ENCODE data around the gene RPP14. TPM values are rescaled to one million over a fixed set of nuclear protein-coding genes. Genes with fewer than 3 reads are reported as not detected.

RPP14 gene
- total and polyA plus RNA-seq, 10 of the 15 experiments (the other 5 are each of a cell fraction or from before 2014, with no cell fraction given): 9.1 to 21.2 (median 12.7) TPM

DNA sequence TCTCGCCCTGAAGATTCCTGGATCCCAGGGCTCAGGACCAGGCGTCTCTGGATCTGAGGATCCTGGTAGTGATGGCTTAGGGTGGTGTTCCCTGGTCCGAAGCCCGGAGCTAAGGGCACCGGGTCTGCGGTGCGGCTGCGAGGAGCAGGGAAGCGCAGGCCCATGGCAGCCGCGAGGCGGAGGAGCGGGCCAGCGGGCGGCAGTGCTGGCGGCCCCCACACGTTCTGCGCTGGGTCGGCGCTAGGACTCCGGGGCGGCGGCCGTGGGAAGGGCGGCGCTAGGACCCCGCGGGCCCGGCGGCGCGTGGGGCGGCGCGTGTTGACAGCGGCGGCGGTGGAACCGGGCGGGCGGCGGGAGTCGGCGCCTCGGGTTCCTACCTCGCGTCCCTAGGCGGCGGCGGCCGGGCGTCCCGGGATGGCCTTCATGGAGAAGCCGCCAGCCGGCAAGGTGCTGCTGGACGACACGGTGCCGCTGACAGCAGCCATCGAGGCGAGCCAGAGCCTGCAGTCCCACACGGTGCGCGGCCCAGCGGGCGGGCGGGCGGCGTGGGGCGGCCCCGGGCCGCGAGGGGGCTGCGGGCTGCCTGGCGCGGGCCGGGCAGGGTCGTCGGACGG is 26.6 kb downstream of the RPP14 start, which contains the start of gene PXK (continued):
- no peak for TF ChIP-seq IRF4 (IDR thresholded peaks at IDR 0.05; ENCODE audit: low read depth, low read length)
- TF ChIP-seq SRF (IDR thresholded peaks at IDR 0.05; ENCODE audit: low read depth in 2 of 2, low read length in 2 of 2): 0 out of 4 replicates have a peak, but pooled peaks of 1 of the 2 experiments have one; percentile 52
- TF ChIP-seq RFX5 (IDR thresholded peaks at IDR 0.05; ENCODE audit: low read depth, low read length): no peak
- TF ChIP-seq FOS (IDR thresholded peaks at IDR 0.05; ENCODE audit: borderline replicate concordance, extremely low read depth, insufficient read length): no peak
- TF ChIP-seq RB1 (IDR thresholded peaks at IDR 0.05; ENCODE audit: borderline replicate concordance): peak; percentile 97
- TF ChIP-seq SREBF1 (IDR thresholded peaks at IDR 0.05; ENCODE audit: low read length): no peak
- peak; percentile 100 for TF ChIP-seq LARP7 (IDR thresholded peaks at IDR 0.05)
- TF ChIP-seq POU2F2 (IDR thresholded peaks at IDR 0.05; ENCODE audit: borderline replicate concordance, low read depth, low read length): peak; percentile 58; the same call in 2 of the 3 replicates
- TF ChIP-seq, protein P1, sequence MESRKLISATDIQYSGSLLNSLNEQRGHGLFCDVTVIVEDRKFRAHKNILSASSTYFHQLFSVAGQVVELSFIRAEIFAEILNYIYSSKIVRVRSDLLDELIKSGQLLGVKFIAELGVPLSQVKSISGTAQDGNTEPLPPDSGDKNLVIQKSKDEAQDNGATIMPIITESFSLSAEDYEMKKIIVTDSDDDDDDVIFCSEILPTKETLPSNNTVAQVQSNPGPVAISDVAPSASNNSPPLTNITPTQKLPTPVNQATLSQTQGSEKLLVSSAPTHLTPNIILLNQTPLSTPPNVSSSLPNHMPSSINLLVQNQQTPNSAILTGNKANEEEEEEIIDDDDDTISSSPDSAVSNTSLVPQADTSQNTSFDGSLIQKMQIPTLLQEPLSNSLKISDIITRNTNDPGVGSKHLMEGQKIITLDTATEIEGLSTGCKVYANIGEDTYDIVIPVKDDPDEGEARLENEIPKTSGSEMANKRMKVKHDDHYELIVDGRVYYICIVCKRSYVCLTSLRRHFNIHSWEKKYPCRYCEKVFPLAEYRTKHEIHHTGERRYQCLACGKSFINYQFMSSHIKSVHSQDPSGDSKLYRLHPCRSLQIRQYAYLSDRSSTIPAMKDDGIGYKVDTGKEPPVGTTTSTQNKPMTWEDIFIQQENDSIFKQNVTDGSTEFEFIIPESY (IDR thresholded peaks at IDR 0.05): no peak
- peak; percentile 95 for TF ChIP-seq CBX5 (IDR thresholded peaks at IDR 0.05; ENCODE audit: low read depth)
- no peak for TF ChIP-seq CHD4 (IDR thresholded peaks at IDR 0.05)
- no peak; the same call in 1 of the 2 replicates for TF ChIP-seq TARDBP (IDR thresholded peaks at IDR 0.05; ENCODE audit: borderline replicate concordance)
- TF ChIP-seq BACH1 (IDR thresholded peaks at IDR 0.05; ENCODE audit: borderline replicate concordance): peak; percentile 97
- TF ChIP-seq, protein P2, sequence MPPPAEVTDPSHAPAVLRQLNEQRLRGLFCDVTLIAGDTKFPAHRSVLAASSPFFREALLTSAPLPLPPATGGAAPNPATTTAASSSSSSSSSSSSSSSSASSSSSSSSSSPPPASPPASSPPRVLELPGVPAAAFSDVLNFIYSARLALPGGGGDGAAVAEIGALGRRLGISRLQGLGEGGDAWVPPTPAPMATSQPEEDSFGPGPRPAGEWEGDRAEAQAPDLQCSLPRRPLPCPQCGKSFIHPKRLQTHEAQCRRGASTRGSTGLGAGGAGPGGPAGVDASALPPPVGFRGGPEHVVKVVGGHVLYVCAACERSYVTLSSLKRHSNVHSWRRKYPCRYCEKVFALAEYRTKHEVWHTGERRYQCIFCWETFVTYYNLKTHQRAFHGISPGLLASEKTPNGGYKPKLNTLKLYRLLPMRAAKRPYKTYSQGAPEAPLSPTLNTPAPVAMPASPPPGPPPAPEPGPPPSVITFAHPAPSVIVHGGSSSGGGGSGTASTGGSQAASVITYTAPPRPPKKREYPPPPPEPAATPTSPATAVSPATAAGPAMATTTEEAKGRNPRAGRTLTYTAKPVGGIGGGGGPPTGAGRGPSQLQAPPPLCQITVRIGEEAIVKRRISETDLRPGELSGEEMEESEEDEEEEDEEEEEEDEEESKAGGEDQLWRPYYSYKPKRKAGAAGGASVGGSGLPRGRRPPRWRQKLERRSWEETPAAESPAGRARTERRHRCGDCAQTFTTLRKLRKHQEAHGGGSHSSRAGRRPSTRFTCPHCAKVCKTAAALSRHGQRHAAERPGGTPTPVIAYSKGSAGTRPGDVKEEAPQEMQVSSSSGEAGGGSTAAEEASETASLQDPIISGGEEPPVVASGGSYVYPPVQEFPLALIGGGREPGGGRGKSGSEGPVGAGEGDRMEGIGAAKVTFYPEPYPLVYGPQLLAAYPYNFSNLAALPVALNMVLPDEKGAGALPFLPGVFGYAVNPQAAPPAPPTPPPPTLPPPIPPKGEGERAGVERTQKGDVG (CRISPR knock-in tag; IDR thresholded peaks at IDR 0.05): no peak
- TF ChIP-seq MTA2 (IDR thresholded peaks at IDR 0.05; ENCODE audit: low read depth): no peak
- TF ChIP-seq, protein P3, sequence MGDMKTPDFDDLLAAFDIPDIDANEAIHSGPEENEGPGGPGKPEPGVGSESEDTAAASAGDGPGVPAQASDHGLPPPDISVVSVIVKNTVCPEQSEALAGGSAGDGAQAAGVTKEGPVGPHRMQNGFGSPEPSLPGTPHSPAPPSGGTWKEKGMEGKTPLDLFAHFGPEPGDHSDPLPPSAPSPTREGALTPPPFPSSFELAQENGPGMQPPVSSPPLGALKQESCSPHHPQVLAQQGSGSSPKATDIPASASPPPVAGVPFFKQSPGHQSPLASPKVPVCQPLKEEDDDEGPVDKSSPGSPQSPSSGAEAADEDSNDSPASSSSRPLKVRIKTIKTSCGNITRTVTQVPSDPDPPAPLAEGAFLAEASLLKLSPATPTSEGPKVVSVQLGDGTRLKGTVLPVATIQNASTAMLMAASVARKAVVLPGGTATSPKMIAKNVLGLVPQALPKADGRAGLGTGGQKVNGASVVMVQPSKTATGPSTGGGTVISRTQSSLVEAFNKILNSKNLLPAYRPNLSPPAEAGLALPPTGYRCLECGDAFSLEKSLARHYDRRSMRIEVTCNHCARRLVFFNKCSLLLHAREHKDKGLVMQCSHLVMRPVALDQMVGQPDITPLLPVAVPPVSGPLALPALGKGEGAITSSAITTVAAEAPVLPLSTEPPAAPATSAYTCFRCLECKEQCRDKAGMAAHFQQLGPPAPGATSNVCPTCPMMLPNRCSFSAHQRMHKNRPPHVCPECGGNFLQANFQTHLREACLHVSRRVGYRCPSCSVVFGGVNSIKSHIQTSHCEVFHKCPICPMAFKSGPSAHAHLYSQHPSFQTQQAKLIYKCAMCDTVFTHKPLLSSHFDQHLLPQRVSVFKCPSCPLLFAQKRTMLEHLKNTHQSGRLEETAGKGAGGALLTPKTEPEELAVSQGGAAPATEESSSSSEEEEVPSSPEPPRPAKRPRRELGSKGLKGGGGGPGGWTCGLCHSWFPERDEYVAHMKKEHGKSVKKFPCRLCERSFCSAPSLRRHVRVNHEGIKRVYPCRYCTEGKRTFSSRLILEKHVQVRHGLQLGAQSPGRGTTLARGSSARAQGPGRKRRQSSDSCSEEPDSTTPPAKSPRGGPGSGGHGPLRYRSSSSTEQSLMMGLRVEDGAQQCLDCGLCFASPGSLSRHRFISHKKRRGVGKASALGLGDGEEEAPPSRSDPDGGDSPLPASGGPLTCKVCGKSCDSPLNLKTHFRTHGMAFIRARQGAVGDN (IDR thresholded peaks at IDR 0.05): peak; percentile 81
- TF ChIP-seq EED (IDR thresholded peaks at IDR 0.05; ENCODE audit: low read depth): 0 out of 2 replicates have a peak, but pooled peaks have one; percentile 38
- no peak for TF ChIP-seq MEF2B (IDR thresholded peaks at IDR 0.05; ENCODE audit: partially characterized antibody, poor library complexity, severe bottlenecking)
- no peak for TF ChIP-seq HDAC6 (IDR thresholded peaks at IDR 0.05; ENCODE audit: unreplicated experiment)
- TF ChIP-seq FOXK2 (IDR thresholded peaks at IDR 0.05): no peak

Measured in GM12878 (cell line).